ENCODE data around the gene PRAMEF1.
"Not testable (repeated sequence)": the region's sequence is repeated elsewhere in the genome, so short reads cannot be mapped to it uniquely, and the experiment has no call there.

The PRAMEF1 gene

GRCh38 chr1:12791097-12791496 is at the start of gene PRAMEF1:
TSS of gene PRAMEF1 (plus strand) at chr1:12791397. CDS start at chr1:12793228, 1,831 bp downstream.
- DNase-seq: not testable (repeated sequence)

- DNase-seq: no peak
Observed at GRCh38 chr1:12741946-12742345, 49.3 kb upstream of the PRAMEF1 start.

- no peak for DNase-seq
Observed at GRCh38 chr1:12745126-12745991, 45.8 kb upstream of the PRAMEF1 start.

GRCh38 chr1:12745992-12746323 is 45.2 kb upstream of the PRAMEF1 start, which contains the start of gene CFAP107:
TSS of gene CFAP107 (plus strand) at chr1:12746200. CDS start at chr1:12746431, 231 bp downstream.
- no peak for DNase-seq

GRCh38 chr1:12748778-12749355 is 42.3 kb upstream of the PRAMEF1 start:
- DNase-seq: no peak

GRCh38 chr1:12754738-12755137 is 36.5 kb upstream of the PRAMEF1 start:
- DNase-seq: no peak

GRCh38 chr1:12756273-12756672 is 34.9 kb upstream of the PRAMEF1 start:
- no peak for DNase-seq

GRCh38 chr1:12756768-12757413 is 34.3 kb upstream of the PRAMEF1 start:
- DNase-seq: no peak

GRCh38 chr1:12757836-12758235 is 33.4 kb upstream of the PRAMEF1 start:
- no peak for DNase-seq

GRCh38 chr1:12760256-12760795 is 30.9 kb upstream of the PRAMEF1 start:
- DNase-seq: no peak

- DNase-seq: no peak
Observed at GRCh38 chr1:12761781-12762180, 29.4 kb upstream of the PRAMEF1 start.

- DNase-seq: no peak
Observed at GRCh38 chr1:12762766-12763165, 28.4 kb upstream of the PRAMEF1 start.

GRCh38 chr1:12763479-12763878 is 27.7 kb upstream of the PRAMEF1 start:
- DNase-seq: no peak

GRCh38 chr1:12764016-12764415 is 27.2 kb upstream of the PRAMEF1 start:
- DNase-seq: no peak

- no peak for DNase-seq
Observed at GRCh38 chr1:12769031-12769430, 22.2 kb upstream of the PRAMEF1 start.

GRCh38 chr1:12769976-12770505 is 21.2 kb upstream of the PRAMEF1 start:
- DNase-seq: no peak

- no peak for DNase-seq
Observed at GRCh38 chr1:12770620-12771019, 20.6 kb upstream of the PRAMEF1 start.

- DNase-seq: no peak
Observed at GRCh38 chr1:12771186-12771585, 20.0 kb upstream of the PRAMEF1 start.

GRCh38 chr1:12772520-12772919 is 18.7 kb upstream of the PRAMEF1 start:
- DNase-seq: no peak

GRCh38 chr1:12773438-12773837 is 17.8 kb upstream of the PRAMEF1 start, which contains the start of gene PRAMEF12:
TSS of gene PRAMEF12 (plus strand) at chr1:12773738. CDS start at chr1:12774868, 1,130 bp downstream.
- DNase-seq: no peak

GRCh38 chr1:12774801-12775345 is 16.3 kb upstream of the PRAMEF1 start:
- DNase-seq: no peak

GRCh38 chr1:12775443-12775842 is 15.8 kb upstream of the PRAMEF1 start:
- no peak for DNase-seq
